MM.1S (cell line): ENCODE results near the gene MYO16.

ENCODE experiments used
- DNase-seq: peaks from one replicate; pipeline ENCODE4 v3.0.0-alpha.2; 2015
- H2AFZ ChIP-seq: fragments of 300-600 bp; sonication (generic); 2 replicates; pipeline ENCODE4 v1.6.0; 2016; ENCODE audit warnings: antibody characterized with exemption, low read length
- H3F3A ChIP-seq: fragments of 300-600 bp; sonication (generic); 2 replicates; pipeline ENCODE4 v1.6.1; 2016; ENCODE audit warnings: mild to moderate bottlenecking, antibody characterized with exemption, low read length, moderate library complexity, mixed read lengths; ENCODE audit not compliant: insufficient read depth
- H3K27ac ChIP-seq: fragments of 300-600 bp; sonication (generic); 2 replicates; pipeline ENCODE4 v1.5.1; 2016; ENCODE audit warnings: mild to moderate bottlenecking, low read length
- H3K27me3 ChIP-seq: fragments of 300-600 bp; sonication (generic); replicated peaks from 2 replicates; pipeline ENCODE4 v1.6.0; 2016; ENCODE audit warnings: low read length; ENCODE audit not compliant: insufficient read depth
- H3K36me3 ChIP-seq: fragments of 300-600 bp; sonication (generic); replicated peaks from 2 replicates; pipeline ENCODE4 v1.6.1; 2016; ENCODE audit warnings: mild to moderate bottlenecking, low read length, mixed read lengths; ENCODE audit not compliant: insufficient read depth
- H3K4me1 ChIP-seq: fragments of 300-600 bp; sonication (generic); 2 replicates; pipeline ENCODE4 v1.6.1; 2016; ENCODE audit warnings: low read length, mixed read lengths
- H3K4me2 ChIP-seq: fragments of 300-600 bp; sonication (generic); 2 replicates; pipeline ENCODE4 v1.6.0; 2016; ENCODE audit warnings: low read depth, low read length
- H3K4me3 ChIP-seq: fragments of 300-600 bp; sonication (generic); 2 replicates; pipeline ENCODE4 v1.5.1; 2016; ENCODE audit warnings: low read length, mixed read lengths
- H3K79me2 ChIP-seq: fragments of 300-600 bp; sonication (generic); 2 replicates; pipeline ENCODE4 v1.6.1; 2016; ENCODE audit warnings: mixed run types, low read length, mixed read lengths
- H3K9ac ChIP-seq: fragments of 300-600 bp; sonication (generic); 2 replicates; pipeline ENCODE4 v1.6.1; 2016; ENCODE audit warnings: low read length, mixed read lengths
- H3K9me2 ChIP-seq: fragments of 300-600 bp; sonication (generic); replicated peaks from 2 replicates; pipeline ENCODE4 v1.6.1; 2016; ENCODE audit warnings: mild to moderate bottlenecking, low read length, mixed read lengths; ENCODE audit not compliant: insufficient read depth
- H3K9me3 ChIP-seq: fragments of 300-600 bp; sonication (generic); replicated peaks from 2 replicates; pipeline ENCODE4 v1.6.1; 2016; ENCODE audit warnings: mild to moderate bottlenecking, low read length, mixed read lengths; ENCODE audit not compliant: insufficient read depth
- H4K20me1 ChIP-seq: fragments of 300-600 bp; sonication (generic); 2 replicates; pipeline ENCODE4 v1.6.1; 2016; ENCODE audit warnings: mild to moderate bottlenecking, low read length, moderate library complexity, mixed read lengths; ENCODE audit not compliant: insufficient read depth
- EZH2 ChIP-seq: fragments of 300-600 bp; sonication (generic); optimal IDR thresholded peaks from 2 replicates; pipeline ENCODE3; 2017; ENCODE audit warnings: low read depth, mild to moderate bottlenecking, antibody characterized with exemption, low read length, mixed read lengths
- EZH2phosphoT487 ChIP-seq: fragments of 300-600 bp; sonication (generic); IDR thresholded peaks from 2 replicates; pipeline ENCODE4 v1.6.1; 2018; ENCODE audit warnings: antibody characterized with exemption, low read length
- TF ChIP-seq, protein P1 (sequence below): fragments of 300-600 bp; sonication (generic); IDR thresholded peaks from 2 replicates; pipeline ENCODE4 v1.5.1; 2016; ENCODE audit warnings: antibody characterized with exemption, low read length, mixed read lengths

The MYO16 gene

DNA sequence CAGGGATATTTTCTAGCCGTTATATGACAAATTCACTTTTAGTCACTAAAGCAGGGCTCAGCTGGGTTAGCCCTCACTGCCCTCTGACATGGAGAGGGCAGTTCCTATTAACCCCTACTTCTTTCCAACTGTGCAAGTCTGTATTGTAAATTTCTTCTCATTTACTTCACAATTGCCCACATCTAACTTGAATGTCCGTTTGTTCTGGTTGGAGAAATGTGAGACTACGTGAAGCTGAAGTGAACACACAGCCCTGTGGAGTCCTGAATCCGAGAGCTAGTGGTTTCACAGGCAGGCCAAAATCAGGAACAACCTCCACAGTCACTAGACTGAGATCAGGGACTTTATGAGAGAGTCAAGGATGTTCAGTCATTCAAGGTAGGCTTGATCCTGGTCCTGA lies 4.4 kb upstream of the MYO16 start:
- TF ChIP-seq, protein P1, sequence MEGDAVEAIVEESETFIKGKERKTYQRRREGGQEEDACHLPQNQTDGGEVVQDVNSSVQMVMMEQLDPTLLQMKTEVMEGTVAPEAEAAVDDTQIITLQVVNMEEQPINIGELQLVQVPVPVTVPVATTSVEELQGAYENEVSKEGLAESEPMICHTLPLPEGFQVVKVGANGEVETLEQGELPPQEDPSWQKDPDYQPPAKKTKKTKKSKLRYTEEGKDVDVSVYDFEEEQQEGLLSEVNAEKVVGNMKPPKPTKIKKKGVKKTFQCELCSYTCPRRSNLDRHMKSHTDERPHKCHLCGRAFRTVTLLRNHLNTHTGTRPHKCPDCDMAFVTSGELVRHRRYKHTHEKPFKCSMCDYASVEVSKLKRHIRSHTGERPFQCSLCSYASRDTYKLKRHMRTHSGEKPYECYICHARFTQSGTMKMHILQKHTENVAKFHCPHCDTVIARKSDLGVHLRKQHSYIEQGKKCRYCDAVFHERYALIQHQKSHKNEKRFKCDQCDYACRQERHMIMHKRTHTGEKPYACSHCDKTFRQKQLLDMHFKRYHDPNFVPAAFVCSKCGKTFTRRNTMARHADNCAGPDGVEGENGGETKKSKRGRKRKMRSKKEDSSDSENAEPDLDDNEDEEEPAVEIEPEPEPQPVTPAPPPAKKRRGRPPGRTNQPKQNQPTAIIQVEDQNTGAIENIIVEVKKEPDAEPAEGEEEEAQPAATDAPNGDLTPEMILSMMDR: no peak
- TF ChIP-seq EZH2: no peak
- TF ChIP-seq EZH2phosphoT487: no peak
- Histone ChIP-seq H3K36me3 (no peaks in the 10 kb centered on the region), H3K4me2 (no peak overlapping the region), H3K27me3 (no peaks in the 10 kb centered on the region), H3K4me3 (no peak overlapping the region), H2AFZ (no peak overlapping the region), H3K27ac (no peak overlapping the region), H3K9me3 (no peaks in the 10 kb centered on the region), H4K20me1 (no peaks in the 10 kb centered on the region), H3K9me2 (no peaks in the 10 kb centered on the region), H3K9ac (no peak overlapping the region), H3F3A (no peaks in the 10 kb centered on the region), H3K4me1 (no peaks in the 10 kb centered on the region), H3K79me2 (no peaks in the 10 kb centered on the region)
- DNase-seq: no peak

DNA sequence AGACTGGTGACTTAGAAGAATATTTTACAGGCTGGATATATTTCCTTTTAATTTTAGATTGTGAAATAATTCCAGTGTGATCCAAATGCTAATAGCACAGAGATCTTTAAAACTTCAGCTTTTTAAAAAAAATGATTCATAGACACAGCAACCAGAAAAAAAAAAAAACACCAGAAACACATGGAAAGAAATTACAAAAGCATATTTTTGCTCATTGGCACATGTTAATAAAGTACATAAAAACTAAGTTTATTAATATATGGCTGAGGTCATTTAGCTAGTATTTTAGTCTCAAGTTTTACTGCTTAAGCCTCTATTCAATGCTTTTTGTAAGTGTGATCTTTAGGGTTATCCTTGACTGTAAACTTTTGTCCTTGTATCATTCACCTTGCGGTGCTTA lies 577 bp downstream of the MYO16 start:
- no peak for TF ChIP-seq EZH2phosphoT487
- TF ChIP-seq, protein P1: no peak
- H3K27ac ChIP-seq: no peak overlapping the region
- no peaks in the 10 kb centered on the region for H3K36me3 ChIP-seq
- H2AFZ ChIP-seq: no peak overlapping the region
- H3K9me2 ChIP-seq: no peaks in the 10 kb centered on the region
- no peaks in the 10 kb centered on the region for H3K4me1 ChIP-seq
- no peak overlapping the region for H3K4me2 ChIP-seq
- no peak overlapping the region for H3K4me3 ChIP-seq
- H4K20me1 ChIP-seq: no peaks in the 10 kb centered on the region
- H3K9ac ChIP-seq: no peak overlapping the region
- no peak for DNase-seq
- no peaks in the 10 kb centered on the region for H3F3A ChIP-seq
- no peaks in the 10 kb centered on the region for H3K9me3 ChIP-seq
- H3K27me3 ChIP-seq: no peaks in the 10 kb centered on the region
- H3K79me2 ChIP-seq: no peaks in the 10 kb centered on the region

GRCh38 chr13:108632649-108633167 lies 3.3 kb downstream of the MYO16 start:
- Histone ChIP-seq H3K9me3 (no peaks in the 10 kb centered on the region), H3K9ac (no peak overlapping the region), H3K4me2 (no peak overlapping the region), H3K27me3 (no peaks in the 10 kb centered on the region), H2AFZ (no peak overlapping the region), H3F3A (no peaks in the 10 kb centered on the region), H3K4me3 (no peak overlapping the region), H3K79me2 (no peaks in the 10 kb centered on the region), H4K20me1 (no peaks in the 10 kb centered on the region), H3K27ac (no peak overlapping the region), H3K4me1 (no peaks in the 10 kb centered on the region), H3K36me3 (no peaks in the 10 kb centered on the region), H3K9me2 (no peaks in the 10 kb centered on the region)
- DNase-seq: no peak
- TF ChIP-seq, protein P1: no peak
- no peak for TF ChIP-seq EZH2phosphoT487
- TF ChIP-seq EZH2: no peak
